Measurements from ENCODE around the gene KRTAP5-3.

GRCh38 chr11:1559111-1559951 lies 48.9 kb downstream of the KRTAP5-3 start:
- TF ChIP-seq RAD21 (conservative IDR thresholded peaks at IDR 0.05 in 1 of 2, IDR thresholded peaks at IDR 0.05 in 1 of 2) (no peak), CTCF (IDR thresholded peaks at IDR 0.05) (no peak), POLR2A (IDR thresholded peaks at IDR 0.05; ENCODE audit: low read length) (no peak), CBX8 (IDR thresholded peaks at IDR 0.05) (no peak), PBX3 (IDR thresholded peaks at IDR 0.05) (no peak), HOXB13 (CRISPR knock-in tag; IDR thresholded peaks at IDR 0.05; ENCODE audit: low read depth) (no peak), EP300 (IDR thresholded peaks at IDR 0.05) (peak in 1 of 2 experiments; percentile 31; a peak in 2 of 5 replicates), NR3C1 (IDR thresholded peaks at IDR 0.05) (no peak), CEBPB (IDR thresholded peaks at IDR 0.05) (0 out of 4 replicates have a peak, but pooled peaks of 1 of the 2 experiments have one; percentile 15), CHD2 (IDR thresholded peaks at IDR 0.05; ENCODE audit: low read length, partially characterized antibody) (no peak)

Measured in A549 (cell line).